ENCODE measurements around the gene LEPROT.
"Not testable (repeated sequence)": the region's sequence is repeated elsewhere in the genome, so short reads cannot be mapped to it uniquely, and the experiment has no call there.

LEPROT gene, protein sequence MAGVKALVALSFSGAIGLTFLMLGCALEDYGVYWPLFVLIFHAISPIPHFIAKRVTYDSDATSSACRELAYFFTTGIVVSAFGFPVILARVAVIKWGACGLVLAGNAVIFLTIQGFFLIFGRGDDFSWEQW

DNA sequence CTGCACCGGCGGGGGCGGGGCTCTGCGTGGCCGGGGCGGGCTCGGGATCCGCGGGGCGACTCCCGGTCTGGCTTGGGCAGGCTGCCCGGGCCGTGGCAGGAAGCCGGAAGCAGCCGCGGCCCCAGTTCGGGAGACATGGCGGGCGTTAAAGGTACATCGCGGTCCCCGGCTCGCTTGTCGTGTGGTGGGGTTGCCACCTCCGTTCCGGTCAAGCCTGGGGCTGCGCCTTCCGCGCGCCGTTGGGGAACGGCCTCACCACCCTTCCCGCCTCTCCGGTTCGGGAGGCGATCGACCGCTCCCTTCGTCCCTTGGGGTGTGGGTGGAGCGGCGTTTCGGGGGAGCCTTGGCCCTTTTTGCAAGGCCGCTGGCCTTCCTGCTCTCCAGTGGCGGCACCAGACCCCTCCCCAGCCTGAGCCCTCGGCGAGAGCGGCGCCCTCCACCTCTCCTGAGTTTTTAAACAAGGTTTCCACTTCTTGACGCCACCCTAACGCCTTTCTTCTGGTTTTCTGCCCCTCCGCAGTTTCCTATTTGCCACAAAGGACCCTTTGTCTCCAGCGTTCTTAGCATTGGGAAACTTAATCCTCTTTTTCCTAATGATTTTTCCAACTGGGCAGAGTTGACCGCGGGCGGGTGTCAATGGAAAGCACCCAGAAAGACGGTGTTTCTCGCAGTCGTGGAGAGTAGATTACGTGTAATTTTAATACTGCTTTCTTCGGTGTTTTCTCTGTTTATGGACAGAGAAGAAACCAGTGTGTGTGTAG, at the start of gene LEPROT, which contains the start of gene LEPR:
TSS of gene LEPROT (plus strand) at position 79 of the 761 bp plus-strand sequence. CDS start at position 136, 57 bp downstream.
TSS of gene LEPR (plus strand) at position 79 of the 761 bp plus-strand sequence. CDS start 144,898 bp downstream, outside the sequence.
- peaks cover 39% of the 10 kb centered on the region for H3K79me2 ChIP-seq (ENCODE audit: control insufficient read depth, insufficient read depth, low read length, unreplicated experiment)
- H3K4me1 ChIP-seq (ENCODE audit: control insufficient read depth, insufficient read depth, low read length, unreplicated experiment) = peaks cover 47% of the 10 kb centered on the region
- H3K27ac ChIP-seq (ENCODE audit: low read depth, low read length) = peak within 1 kb of the TSS; percentile 96
- peak within 1 kb of the TSS; percentile 77 for H2AFZ ChIP-seq (ENCODE audit: low read length, unreplicated experiment)
- no peaks in the 10 kb centered on the region for H3K27me3 ChIP-seq (ENCODE audit: insufficient read depth, low read length)
- peak within 1 kb of the TSS; percentile 99 for H3K4me3 ChIP-seq (ENCODE audit: low read depth, low read length)
- no peaks in the 10 kb centered on the region for H3K36me3 ChIP-seq (ENCODE audit: insufficient read depth, low read length)

DNA sequence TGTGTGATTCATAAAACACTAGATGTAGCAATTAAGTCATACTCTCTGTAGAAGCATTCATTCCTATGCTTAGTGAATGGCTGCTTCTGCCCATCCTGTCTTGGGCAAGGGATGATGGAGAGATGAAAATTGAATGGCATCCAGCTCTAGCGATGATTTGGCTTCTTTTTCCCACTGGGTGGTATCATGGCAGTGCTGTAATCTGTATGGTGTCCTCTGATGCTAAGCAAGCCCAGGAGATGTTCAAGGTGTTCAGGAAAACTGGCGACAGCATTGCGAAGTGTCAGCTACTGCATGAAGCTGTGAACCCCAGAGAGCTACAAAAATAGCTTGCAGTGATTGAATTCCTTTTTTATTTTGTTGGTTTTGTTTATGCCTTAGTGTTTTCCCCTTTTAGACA, 48.9 kb upstream of the LEPROT start:
- no peak overlapping the region for H3K4me3 ChIP-seq (ENCODE audit: low read depth, low read length)
- no peaks in the 10 kb centered on the region for H3K36me3 ChIP-seq (ENCODE audit: insufficient read depth, low read length)
- H3K79me2 ChIP-seq (ENCODE audit: control insufficient read depth, insufficient read depth, low read length, unreplicated experiment) = no peaks in the 10 kb centered on the region
- H3K27me3 ChIP-seq (ENCODE audit: insufficient read depth, low read length) = no peaks in the 10 kb centered on the region
- H3K27ac ChIP-seq (ENCODE audit: low read depth, low read length) = no peak overlapping the region
- H3K4me1 ChIP-seq (ENCODE audit: control insufficient read depth, insufficient read depth, low read length, unreplicated experiment) = peaks cover 5% of the 10 kb centered on the region
- H2AFZ ChIP-seq (ENCODE audit: low read length, unreplicated experiment) = no peak overlapping the region

DNA sequence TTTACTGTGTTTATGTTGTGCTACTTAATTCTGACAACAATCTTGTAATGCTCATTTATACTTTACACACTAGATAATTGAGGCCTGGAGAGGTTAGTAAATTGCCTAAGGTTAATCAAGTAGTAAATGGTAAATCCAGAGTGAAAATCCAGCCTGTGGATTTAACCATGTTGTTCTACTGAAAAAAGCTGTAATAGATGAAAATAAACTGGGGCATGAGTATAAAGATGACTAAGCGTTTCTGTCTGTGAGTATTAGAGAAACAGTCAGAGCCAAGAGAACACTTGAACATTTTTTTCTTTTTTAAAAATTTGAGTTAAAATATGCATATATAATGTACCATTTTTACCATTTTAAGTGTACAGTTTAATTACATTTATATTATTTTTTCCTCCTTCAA, 47.9 kb upstream of the LEPROT start:
- no peaks in the 10 kb centered on the region for H3K36me3 ChIP-seq (ENCODE audit: insufficient read depth, low read length)
- H3K27ac ChIP-seq (ENCODE audit: low read depth, low read length) = peak overlapping the region; percentile 33; the same call in 1 of the 2 replicates
- H3K4me3 ChIP-seq (ENCODE audit: low read depth, low read length) = no peak overlapping the region
- peaks cover 5% of the 10 kb centered on the region for H3K4me1 ChIP-seq (ENCODE audit: control insufficient read depth, insufficient read depth, low read length, unreplicated experiment)
- no peaks in the 10 kb centered on the region for H3K79me2 ChIP-seq (ENCODE audit: control insufficient read depth, insufficient read depth, low read length, unreplicated experiment)
- H2AFZ ChIP-seq (ENCODE audit: low read length, unreplicated experiment) = peak overlapping the region; percentile 84
- no peaks in the 10 kb centered on the region for H3K27me3 ChIP-seq (ENCODE audit: insufficient read depth, low read length)

DNA sequence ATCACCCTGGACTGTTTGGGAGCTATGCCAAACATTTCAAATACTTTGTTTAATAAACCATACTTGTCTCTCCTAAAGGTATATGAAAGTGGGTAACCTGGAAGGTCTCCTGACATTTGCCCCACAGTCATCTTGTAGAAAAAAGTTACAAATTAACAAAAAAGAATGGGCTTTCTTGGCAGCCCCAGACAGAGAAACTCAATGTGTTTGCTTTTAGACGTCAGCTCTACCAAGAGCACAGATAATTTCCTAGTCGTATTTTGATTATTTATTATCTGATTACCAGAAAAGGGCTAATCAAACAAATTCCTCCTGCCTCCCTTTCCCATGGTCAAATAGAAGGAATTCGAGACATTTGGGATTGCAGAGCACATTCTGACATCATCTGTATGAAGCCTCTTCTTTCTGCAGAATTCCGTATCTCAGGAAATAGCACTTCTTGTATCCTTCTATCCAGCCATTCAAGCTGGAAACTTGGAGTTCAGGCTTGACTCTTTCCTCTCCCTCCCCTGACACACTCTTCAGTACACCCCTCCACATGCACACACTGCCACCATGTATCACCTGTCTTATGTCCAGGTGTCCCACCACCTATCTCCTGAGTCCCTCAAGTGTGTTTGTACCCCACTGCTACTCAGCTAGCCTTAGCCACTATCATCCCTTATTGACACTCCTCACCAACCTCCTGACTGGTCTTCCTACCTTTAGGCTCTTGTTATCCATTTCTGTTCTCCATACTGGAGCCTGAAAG, 42.8 kb upstream of the LEPROT start:
- Histone ChIP-seq H3K4me1 (ENCODE audit: control insufficient read depth, insufficient read depth, low read length, unreplicated experiment) (no peaks in the 10 kb centered on the region), H3K79me2 (ENCODE audit: control insufficient read depth, insufficient read depth, low read length, unreplicated experiment) (no peaks in the 10 kb centered on the region), H3K27ac (ENCODE audit: low read depth, low read length) (no peak overlapping the region), H3K36me3 (ENCODE audit: insufficient read depth, low read length) (no peaks in the 10 kb centered on the region), H2AFZ (ENCODE audit: low read length, unreplicated experiment) (no peak overlapping the region), H3K4me3 (ENCODE audit: low read depth, low read length) (no peak overlapping the region), H3K27me3 (ENCODE audit: insufficient read depth, low read length) (no peaks in the 10 kb centered on the region)

DNA sequence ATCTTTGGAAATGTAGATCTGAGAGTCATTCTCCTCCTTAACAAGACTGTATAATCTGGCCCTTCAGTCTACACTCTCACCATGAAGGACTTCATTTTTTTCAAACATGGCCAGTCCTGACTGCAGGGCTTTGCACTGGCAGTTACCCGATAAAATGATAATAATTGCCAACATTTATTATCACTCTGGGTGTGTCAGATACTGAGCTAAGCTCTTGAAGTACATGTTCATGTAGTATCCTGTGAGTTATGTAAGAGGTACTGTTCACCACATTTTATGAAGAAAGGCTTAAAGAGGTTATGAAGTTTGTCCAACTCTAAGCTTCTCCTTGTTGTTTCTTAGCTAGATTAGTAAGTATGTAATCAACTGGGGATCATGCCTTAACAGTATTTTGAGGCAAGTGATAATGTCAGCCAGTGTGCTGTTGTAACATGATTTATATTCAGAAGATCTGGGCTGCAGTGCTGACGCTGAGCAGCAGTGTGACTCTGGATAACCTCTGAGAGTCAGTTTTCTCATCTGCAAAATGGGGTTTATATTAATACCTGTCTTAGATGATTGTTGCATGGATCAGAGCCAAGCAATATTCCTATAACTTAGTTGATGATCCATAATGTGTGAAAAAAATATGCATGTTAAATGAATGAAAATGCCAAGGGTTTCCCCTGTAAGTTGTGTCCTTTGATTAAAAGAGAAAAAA, 42.1 kb upstream of the LEPROT start:
- no peak overlapping the region for H2AFZ ChIP-seq (ENCODE audit: low read length, unreplicated experiment)
- H3K36me3 ChIP-seq (ENCODE audit: insufficient read depth, low read length) = no peaks in the 10 kb centered on the region
- no peak overlapping the region for H3K27ac ChIP-seq (ENCODE audit: low read depth, low read length)
- no peak overlapping the region for H3K4me3 ChIP-seq (ENCODE audit: low read depth, low read length)
- no peaks in the 10 kb centered on the region for H3K79me2 ChIP-seq (ENCODE audit: control insufficient read depth, insufficient read depth, low read length, unreplicated experiment)
- no peaks in the 10 kb centered on the region for H3K4me1 ChIP-seq (ENCODE audit: control insufficient read depth, insufficient read depth, low read length, unreplicated experiment)
- H3K27me3 ChIP-seq (ENCODE audit: insufficient read depth, low read length) = no peaks in the 10 kb centered on the region

DNA sequence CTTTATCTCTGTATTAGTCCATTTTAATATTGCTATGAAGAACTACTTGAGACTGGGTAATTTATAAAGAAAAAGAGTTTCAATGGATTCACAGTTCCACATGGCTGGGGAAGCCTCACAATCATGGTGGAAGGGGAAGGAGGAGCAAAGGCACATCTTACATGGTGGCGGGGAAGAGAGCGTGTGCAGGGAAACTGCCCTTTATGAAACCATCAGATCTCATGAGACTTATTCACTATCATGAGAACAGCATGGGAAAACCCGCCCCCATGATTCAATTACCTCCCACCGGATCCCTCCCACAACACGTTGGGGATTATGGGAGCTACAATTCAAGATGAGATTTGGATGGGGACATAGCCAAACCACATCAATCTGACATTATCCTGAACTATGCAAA, 36.0 kb upstream of the LEPROT start:
- H3K36me3 ChIP-seq (ENCODE audit: insufficient read depth, low read length); H2AFZ ChIP-seq (ENCODE audit: low read length, unreplicated experiment); H3K79me2 ChIP-seq (ENCODE audit: control insufficient read depth, insufficient read depth, low read length, unreplicated experiment): not testable (repeated sequence)

DNA sequence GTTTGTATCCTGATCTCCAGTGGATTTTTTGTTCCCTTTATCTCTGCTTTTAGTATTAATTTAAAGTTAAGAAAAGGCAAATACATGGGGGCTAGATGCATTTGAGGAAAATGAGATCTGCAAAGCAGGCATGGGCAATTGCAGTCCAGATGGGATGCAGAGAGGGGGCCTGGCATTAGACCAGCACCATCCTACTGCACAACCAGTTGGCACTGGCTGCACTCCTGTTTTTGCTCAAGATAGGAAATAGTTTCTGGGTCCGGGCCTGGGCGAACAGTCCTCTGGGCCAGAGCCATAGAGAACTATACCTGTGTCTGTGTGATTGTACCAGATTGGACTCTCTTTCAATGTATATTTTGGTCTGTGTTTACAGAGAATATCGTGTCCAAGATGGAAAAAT, 34.0 kb upstream of the LEPROT start:
- H2AFZ ChIP-seq (ENCODE audit: low read length, unreplicated experiment) = no peak overlapping the region
- no peaks in the 10 kb centered on the region for H3K36me3 ChIP-seq (ENCODE audit: insufficient read depth, low read length)
- H3K79me2 ChIP-seq (ENCODE audit: control insufficient read depth, insufficient read depth, low read length, unreplicated experiment) = no peaks in the 10 kb centered on the region
- H3K27me3 ChIP-seq (ENCODE audit: insufficient read depth, low read length) = no peaks in the 10 kb centered on the region
- H3K4me3 ChIP-seq (ENCODE audit: low read depth, low read length) = no peak overlapping the region
- H3K4me1 ChIP-seq (ENCODE audit: control insufficient read depth, insufficient read depth, low read length, unreplicated experiment) = no peaks in the 10 kb centered on the region
- no peak overlapping the region for H3K27ac ChIP-seq (ENCODE audit: low read depth, low read length)

More for the DNA sequence above, 36.0 kb upstream of the LEPROT start:
- not testable (repeated sequence) for H3K27me3 ChIP-seq (ENCODE audit: insufficient read depth, low read length); H3K4me1 ChIP-seq (ENCODE audit: control insufficient read depth, insufficient read depth, low read length, unreplicated experiment); H3K27ac ChIP-seq (ENCODE audit: low read depth, low read length); H3K4me3 ChIP-seq (ENCODE audit: low read depth, low read length)

DNA sequence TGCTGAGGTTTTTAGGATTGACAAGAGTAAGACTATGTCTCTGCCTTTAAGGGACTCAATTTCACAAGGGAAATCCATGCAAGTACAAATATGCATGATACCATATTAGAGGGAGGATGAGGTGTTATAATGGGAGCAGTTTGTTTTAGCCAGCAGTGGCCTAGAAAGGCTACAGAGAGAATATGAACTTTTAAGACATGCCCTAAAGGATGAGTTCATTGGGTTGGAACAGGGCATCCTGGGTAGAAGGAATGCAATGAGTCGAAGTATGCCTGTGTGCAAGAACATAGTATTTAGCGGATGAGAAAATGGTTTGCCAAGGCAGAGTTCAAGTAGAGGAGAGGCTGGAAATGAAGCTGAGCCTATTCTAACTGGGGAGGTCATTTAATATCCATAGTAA, 32.6 kb upstream of the LEPROT start:
- no peaks in the 10 kb centered on the region for H3K27me3 ChIP-seq (ENCODE audit: insufficient read depth, low read length)
- no peak overlapping the region for H3K4me3 ChIP-seq (ENCODE audit: low read depth, low read length)
- no peak overlapping the region for H3K27ac ChIP-seq (ENCODE audit: low read depth, low read length)
- no peaks in the 10 kb centered on the region for H3K79me2 ChIP-seq (ENCODE audit: control insufficient read depth, insufficient read depth, low read length, unreplicated experiment)
- H2AFZ ChIP-seq (ENCODE audit: low read length, unreplicated experiment) = no peak overlapping the region
- peaks cover 1% of the 10 kb centered on the region for H3K4me1 ChIP-seq (ENCODE audit: control insufficient read depth, insufficient read depth, low read length, unreplicated experiment)
- no peaks in the 10 kb centered on the region for H3K36me3 ChIP-seq (ENCODE audit: insufficient read depth, low read length)

DNA sequence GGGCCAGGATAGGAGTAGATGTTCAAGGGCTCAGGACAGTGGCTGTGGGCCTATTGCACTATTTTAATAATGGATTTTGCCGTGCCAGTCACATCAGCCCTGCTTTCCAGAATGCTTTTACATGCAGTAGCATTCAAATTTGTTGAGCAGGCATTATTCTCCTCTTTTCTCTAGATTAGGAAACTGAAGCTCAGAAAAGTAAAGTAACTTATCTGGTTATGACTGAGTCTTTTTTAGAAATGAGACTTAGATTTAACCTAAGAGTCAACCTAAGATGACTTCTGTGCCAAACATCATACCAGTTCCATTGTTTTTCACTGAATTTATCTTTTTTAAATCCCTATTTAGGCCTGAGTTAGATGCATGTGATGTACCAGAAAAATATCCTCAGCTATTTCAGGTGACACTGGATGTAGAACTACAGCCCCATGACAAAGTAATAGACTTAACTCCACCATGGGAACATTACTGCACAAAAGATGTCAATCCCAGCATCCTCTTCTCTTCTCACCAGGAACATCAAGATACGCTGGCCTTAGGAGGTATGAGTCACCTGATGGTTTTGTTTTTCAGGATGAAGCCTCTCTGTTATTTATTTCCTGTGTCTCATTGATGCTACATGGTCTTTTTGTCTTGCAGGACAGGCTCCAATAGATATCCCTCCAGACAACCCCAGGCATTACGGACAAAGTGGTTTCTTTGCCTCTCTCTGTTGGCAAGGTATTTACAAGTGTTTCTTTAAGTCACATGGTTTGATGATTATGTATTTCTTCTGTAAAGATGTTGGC, 31.4 kb upstream of the LEPROT start:
- no peaks in the 10 kb centered on the region for H3K27me3 ChIP-seq (ENCODE audit: insufficient read depth, low read length)
- no peaks in the 10 kb centered on the region for H3K36me3 ChIP-seq (ENCODE audit: insufficient read depth, low read length)
- no peak overlapping the region for H3K27ac ChIP-seq (ENCODE audit: low read depth, low read length)
- H3K4me1 ChIP-seq (ENCODE audit: control insufficient read depth, insufficient read depth, low read length, unreplicated experiment) = peaks cover 13% of the 10 kb centered on the region
- H2AFZ ChIP-seq (ENCODE audit: low read length, unreplicated experiment) = no peak overlapping the region
- no peaks in the 10 kb centered on the region for H3K79me2 ChIP-seq (ENCODE audit: control insufficient read depth, insufficient read depth, low read length, unreplicated experiment)
- no peak overlapping the region for H3K4me3 ChIP-seq (ENCODE audit: low read depth, low read length)

DNA sequence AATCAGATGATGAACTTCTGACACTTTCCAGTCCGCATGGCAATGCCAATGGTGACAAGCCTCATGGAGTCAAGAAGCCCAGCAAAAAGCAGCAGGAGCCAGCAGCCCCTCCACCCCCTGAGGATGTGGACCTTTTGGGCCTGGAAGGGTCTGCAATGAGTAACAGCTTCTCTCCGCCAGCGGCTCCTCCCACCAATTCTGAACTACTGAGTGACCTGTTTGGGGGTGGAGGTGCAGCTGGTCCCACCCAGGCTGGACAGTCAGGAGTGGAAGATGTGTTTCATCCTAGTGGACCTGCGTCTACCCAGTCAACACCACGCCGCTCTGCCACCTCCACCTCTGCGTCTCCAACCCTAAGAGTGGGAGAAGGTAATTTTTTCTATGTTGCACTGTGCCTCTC, 28.0 kb upstream of the LEPROT start:
- Histone ChIP-seq H3K79me2 (ENCODE audit: control insufficient read depth, insufficient read depth, low read length, unreplicated experiment) (no peaks in the 10 kb centered on the region), H3K4me1 (ENCODE audit: control insufficient read depth, insufficient read depth, low read length, unreplicated experiment) (peaks cover 13% of the 10 kb centered on the region), H2AFZ (ENCODE audit: low read length, unreplicated experiment) (no peak overlapping the region), H3K27ac (ENCODE audit: low read depth, low read length) (no peak overlapping the region), H3K36me3 (ENCODE audit: insufficient read depth, low read length) (no peaks in the 10 kb centered on the region), H3K27me3 (ENCODE audit: insufficient read depth, low read length) (no peaks in the 10 kb centered on the region), H3K4me3 (ENCODE audit: low read depth, low read length) (no peak overlapping the region)
